ENCODE measurements around the gene LMO3.

Gene LMO3

GRCh38 chr12:16606117-16606200, at the start of gene LMO3:
TSS of gene LMO3 (minus strand) at chr12:16606162. CDS start at chr12:16600860, 5,302 bp downstream.
- DNase-seq (ENCODE audit: low spot score), result no peak

DNA sequence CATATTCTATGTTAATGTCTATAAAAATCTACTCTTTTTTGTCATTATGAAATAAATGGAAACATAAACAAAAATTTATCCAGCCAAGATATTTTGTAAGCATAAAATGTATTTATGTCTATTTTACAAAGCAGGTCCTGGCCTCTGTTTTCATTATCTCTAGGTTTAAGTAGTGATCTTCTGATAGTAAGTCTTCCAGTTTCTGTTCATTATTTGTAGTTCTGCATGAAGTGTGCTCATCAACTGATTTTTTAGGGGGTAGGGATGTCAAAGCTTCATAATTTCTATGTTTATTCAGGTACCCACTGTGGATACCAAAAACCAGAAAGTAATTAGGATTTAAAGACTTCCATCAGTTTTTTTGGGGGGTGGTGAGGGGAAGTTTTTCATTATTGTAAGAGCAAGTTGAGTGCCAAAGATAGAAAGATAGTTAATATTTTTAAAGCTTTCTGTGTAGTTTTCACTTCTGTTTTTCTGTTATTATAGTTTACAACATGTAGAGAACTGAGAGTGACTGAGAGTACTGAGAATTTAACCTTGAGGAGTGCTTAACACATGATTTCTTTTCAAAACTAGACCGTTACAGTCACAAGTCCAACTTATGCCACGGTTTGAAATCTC, 30.6 kb upstream of the LMO3 start:
- no peak for DNase-seq (ENCODE audit: low spot score)

GRCh38 chr12:16634786-16635185, 28.8 kb upstream of the LMO3 start:
- DNase-seq (ENCODE audit: low spot score), result no peak

- DNase-seq (ENCODE audit: low spot score), result no peak
Observed at GRCh38 chr12:16626991-16627390, 21.0 kb upstream of the LMO3 start.

- no peak for DNase-seq (ENCODE audit: low spot score)
Observed at GRCh38 chr12:16622338-16622737, 16.4 kb upstream of the LMO3 start.

GRCh38 chr12:16619537-16619936, 13.6 kb upstream of the LMO3 start:
- no peak for DNase-seq (ENCODE audit: low spot score)

DNA sequence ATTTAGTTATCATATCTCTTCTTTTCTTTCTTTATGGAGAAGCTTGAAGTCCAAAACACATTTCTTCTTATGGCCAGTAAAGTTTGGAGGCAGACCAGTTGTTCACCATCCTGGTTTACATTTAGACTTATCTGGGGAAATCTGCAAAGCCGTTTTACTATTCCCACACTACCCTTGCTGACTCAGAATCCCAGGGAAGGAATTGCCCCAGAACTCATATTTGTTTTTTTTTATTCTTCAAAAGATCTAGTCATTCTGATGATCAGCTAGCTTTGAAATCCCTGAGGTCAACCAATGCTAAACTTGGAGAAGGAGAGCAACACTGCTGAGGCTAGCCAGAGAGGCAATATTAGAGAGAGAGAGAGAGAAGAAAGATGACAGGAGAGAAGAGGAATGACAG, 12.3 kb upstream of the LMO3 start:
- no peak for DNase-seq (ENCODE audit: low spot score)

DNA sequence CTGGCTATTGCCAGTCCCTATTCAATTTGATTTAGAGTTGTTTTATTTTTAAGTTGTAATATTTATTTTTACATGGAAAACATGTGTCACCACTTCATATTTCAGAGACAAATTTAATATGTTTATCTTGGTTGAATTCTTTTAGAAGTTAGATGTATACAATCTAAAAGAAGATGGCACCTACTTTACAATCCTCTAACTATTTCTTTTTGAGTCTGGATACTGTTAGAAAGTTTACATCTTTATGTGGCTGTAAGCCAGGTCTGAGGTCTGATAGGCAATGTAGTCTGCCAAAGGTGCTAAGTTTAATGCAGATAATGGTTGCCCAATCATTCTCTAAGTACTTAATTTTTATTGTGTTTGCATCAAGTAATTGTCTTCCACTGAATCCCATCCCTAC, 7.2 kb upstream of the LMO3 start:
- no peak for DNase-seq (ENCODE audit: low spot score)

GRCh38 chr12:16612647-16613046, 6.7 kb upstream of the LMO3 start:
- no peak for DNase-seq (ENCODE audit: low spot score)

DNA sequence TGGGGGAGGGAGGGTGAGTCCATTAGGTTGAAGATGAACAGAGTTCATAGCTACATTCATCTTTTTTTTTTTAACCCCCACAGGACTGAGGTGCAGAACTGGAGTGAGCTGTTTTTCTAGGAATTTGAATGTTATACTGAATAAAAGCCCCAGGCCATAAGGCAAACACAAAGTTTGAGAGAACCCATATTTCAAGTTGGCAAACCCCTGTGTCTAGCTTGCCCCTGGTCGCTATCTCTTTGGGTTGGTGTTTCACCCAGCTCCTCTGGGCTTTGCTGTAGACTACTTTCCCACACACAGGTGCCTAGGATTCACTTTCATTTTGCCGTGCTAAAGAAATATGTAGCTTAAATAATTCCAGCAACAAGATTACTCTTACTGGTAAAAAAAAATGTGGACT, 5.2 kb upstream of the LMO3 start:
- no peak for DNase-seq (ENCODE audit: low spot score)

- DNase-seq (ENCODE audit: low spot score), result no peak
Observed at GRCh38 chr12:16610743-16611142, 4.8 kb upstream of the LMO3 start.

- DNase-seq (ENCODE audit: low spot score), result no peak
Observed at GRCh38 chr12:16610001-16610585, 4.1 kb upstream of the LMO3 start.

DNA sequence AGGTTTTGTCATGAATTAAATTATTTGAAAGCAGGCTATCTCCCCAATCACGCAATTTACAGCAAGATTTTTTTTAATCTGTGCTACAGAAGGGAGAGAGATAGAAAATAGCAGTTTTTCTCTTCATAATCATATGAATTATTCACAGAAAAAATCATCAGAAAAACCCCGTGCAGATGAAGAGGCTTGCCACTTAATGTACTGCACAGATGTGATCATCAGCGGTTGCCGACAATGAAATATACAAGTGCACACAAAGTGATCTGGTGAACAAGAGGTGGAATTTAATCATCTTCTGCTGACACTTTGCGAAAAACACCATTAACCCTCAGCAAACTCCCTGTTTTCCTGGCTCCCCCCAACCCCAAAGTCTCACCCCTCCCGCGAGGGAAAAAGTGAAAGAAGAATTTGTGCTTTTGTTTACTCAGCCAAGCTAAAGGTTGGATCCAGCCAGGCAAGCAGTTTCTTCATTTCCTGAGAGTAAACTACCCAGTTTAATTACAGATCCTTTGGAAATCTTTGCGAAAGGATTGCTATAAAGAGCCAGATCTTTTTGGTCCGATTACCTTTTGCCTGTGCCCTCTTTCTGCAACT, 3.1 kb upstream of the LMO3 start:
- DNase-seq (ENCODE audit: low spot score), result no peak

DNA sequence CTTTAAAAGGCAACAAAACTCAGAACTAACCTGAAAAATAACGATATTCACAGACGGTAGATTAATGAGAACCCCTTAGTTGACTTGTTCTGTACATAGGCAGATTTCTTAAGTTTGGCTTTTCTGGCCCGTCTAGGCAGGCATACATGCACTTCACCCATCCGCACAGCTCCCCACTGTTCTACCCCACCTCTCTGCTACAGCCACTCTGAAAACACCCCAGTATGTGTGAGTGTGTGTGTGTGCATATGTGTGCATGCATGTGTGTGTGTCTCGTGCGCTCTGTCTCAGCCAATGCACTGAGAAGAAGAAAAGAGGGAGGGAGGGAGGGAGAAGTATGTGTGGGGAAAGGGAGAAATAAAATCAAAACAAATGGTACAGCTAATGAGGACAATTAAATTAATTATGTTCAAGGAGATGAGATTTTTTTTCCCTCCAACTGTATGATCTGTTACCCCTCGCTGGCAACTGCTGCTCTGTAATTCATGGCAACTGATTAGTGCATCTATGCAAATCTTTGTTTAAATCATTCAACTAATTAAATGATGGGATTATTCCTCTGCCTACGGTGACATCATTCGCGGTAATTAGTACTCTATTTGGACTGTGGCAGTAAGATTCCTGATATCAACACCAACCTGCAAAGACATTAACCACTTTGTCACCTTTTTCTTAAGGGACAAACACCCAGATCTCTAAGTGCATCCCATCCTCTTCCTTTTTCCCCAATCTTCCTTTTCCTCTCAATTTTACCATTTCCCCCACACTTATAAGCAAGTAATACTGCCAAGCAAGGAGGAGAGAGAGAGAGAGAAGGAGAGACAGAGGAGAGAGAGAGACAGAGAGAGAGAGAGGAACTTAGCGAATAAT, 2.2 kb upstream of the LMO3 start:
- DNase-seq (ENCODE audit: low spot score), result no peak

- DNase-seq (ENCODE audit: low spot score), result no peak
Observed at GRCh38 chr12:16606991-16607390, 1.0 kb upstream of the LMO3 start.

GRCh38 chr12:16606201-16606849, 363 bp upstream of the LMO3 start:
- no peak for DNase-seq (ENCODE audit: low spot score)

DNA sequence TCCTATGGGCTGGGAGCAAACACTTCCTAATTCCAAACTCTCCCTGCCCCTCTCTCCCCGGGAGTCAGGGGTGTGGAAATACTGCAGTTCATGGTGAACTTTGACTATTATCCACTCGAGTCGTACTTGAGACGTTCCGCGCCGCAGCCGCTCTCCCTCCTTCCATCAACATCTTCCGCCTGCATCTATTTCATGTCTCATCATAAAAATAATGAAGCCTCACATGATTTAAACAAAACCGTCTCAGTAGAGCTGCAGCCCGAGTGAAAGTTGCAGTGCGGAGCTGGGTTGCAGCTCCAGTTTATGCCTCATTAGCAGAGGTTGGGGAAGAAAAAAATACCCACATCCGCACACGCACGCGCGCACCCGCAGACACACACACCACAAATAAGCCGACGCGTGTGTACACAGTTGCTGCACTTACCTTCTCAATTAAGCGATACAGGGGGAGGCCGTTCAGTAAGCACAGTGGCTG, 283 bp downstream of the LMO3 start:
- no peak for DNase-seq (ENCODE audit: low spot score)

GRCh38 chr12:16604596-16605252, 1.2 kb downstream of the LMO3 start:
- no peak for DNase-seq (ENCODE audit: low spot score)

- DNase-seq (ENCODE audit: low spot score), result no peak
Observed at GRCh38 chr12:16603916-16604575, 1.9 kb downstream of the LMO3 start.

DNA sequence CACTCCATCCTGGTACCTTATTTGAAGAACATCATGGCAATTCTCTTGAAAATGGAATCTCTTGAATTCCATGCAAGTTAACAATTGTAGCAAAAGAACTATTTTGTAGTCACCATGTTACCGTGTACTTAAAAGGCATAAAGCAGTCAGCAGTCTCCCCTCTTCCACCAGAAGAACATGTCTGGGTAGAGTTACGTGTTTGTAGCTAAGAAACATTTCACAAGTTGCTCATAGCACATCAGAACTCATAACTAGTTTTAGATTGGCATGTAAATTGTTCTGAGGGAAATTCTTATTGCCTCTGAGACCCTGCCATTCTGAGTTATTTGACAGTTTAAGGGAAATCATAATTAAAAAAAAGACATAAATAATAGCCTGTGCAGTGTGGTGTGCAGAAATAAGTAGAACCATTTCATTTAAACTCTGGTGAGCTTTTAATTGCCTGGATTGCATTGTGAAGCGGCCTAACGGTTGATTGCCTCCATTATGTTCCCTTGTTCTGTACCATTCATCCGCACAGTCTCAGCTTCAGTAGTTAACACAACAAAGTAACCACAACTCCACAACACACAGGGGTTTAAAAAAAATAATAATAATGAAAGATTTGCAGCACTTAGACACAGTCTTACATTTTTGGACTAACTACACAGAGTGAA, 2.6 kb downstream of the LMO3 start:
- DNase-seq (ENCODE audit: low spot score), result no peak

DNA sequence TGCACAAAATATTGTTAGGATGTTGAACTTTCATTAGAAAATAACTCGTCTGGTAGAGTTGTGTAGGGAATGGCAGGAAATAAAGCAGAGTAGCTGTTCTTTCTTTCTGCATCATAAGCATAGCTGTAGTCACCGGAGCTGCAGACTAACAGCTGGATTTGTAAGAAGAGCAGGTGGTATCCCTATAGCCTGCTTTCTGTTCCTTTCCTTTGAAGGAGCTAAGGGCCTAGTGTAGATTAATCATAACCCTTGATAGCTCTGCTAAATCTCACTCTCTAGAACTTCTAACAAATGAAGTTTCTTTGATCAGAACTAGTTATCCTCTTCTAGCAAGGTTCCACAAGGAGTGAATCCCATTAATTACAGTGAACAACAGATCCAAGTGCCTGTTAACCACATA, 3.5 kb downstream of the LMO3 start:
- no peak for DNase-seq (ENCODE audit: low spot score)
